ENCODE measurements around the gene CRLF1. TPM values are rescaled to one million over a fixed set of nuclear protein-coding genes. Genes with fewer than 3 reads are reported as not detected.

Gene CRLF1
- 1.1 and 1.3 TPM in 2 replicates for total RNA-seq (2014; rRNA removed; shearing (Covaris generic))
- polyA plus RNA-seq (2015; cell fraction: cytosol; rRNA removed) = 5.7 and 6.9 TPM in 2 replicates
- 5.6 and 9.6 TPM in 2 replicates for polyA plus RNA-seq (2015; cell fraction: nucleus; rRNA removed)

DNA sequence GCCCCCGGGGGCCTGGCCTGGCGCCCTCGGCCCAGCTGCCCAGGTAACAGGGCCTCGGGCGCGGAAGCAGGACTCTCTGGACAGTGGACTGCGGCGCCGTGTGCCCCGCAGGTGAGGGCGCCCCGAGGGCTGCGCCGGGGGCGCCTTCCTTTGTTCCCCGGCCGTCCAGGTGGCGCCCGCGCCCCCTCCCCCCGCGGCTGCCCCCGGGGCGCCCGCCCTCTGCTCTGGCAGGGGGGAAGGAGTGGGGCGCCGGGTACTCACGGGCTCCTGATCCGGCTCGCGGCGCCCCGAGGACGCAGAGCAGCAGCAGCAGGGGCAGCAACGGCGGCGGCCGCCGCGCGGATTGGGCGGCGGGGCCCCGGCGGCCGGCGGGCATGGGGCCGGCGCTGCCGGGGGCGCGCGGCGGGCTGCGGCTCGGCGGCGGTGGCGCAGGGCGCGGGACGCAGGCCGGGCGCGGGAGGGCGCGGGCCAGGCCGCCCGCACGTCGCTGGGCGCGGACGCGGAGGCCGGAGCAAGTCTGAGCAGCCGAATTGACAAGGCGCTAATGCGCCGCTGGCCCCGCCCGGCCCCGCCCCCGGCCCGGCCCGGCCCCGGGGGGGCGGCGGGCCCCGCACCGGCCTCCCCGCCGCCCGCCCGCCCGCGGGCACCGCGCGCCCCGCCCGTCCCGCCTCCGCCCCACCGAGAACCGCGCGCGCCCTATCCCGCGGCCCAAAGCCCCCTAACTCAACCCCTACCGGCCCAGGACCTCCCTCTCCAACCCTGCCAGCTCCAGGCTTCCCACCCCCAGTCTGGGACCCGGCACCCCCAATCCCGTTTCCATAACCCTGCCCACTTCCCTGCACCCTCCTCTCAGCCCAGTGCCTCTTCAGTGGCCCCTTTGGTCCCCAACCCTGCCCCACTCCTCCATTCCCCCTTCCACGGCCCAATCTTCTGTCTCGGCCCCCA, at the start of gene CRLF1:
CRLF1 (minus strand) TSS at position 519 of the 945 bp plus-strand sequence; CDS start at position 376, 143 bp downstream.
- no peak for DNase-seq (ENCODE audit: low read depth)

- no peak for DNase-seq (ENCODE audit: low read depth)
These were observed 48.7 kb upstream of the CRLF1 start for GRCh38 chr19:18655173-18655844.

GRCh38 chr19:18654469-18654868, 47.9 kb upstream of the CRLF1 start:
- DNase-seq (ENCODE audit: low read depth) = no peak

- DNase-seq (ENCODE audit: low read depth) = no peak
These were observed 47.3 kb upstream of the CRLF1 start for GRCh38 chr19:18653853-18654252.

DNA sequence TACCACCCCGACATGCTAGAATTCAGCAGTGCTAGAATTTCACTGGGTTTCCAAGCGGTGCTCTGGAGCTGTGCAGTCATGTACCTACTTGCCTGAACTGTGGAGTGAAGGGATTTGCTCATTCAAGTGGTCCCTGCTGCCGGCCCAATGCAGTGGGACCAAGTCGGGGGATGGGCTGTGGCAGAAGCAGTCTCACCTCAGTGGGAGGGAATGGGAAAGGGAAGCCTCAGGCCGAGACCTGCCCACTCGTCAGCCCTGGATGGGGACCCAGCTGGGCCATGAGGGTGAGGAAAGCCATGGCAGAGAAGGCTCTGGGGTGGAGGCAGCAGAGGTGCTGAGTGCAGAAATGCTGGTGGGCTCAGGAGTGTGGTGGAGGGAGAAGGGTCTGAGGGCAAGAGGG, 45.1 kb upstream of the CRLF1 start:
- no peak for DNase-seq (ENCODE audit: low read depth)

DNA sequence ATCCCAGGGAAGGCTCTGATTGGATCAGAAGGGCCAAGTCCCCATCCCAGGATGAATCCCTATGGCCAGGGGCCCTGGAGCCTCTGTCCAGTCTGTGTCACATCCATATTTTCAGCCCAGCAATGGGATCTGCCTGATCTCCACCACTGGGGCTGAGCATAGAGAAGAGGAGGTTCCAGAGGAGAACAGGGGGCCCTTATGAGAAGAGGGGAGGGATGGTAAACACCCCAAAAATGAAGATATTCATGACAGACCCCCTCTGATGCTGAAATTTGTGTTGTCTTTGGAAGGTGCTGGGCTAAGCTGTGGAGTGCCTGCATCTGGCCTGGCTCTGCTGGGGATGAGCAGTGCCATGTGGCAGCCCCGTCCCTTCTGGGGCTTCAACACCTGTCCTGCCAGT, 44.7 kb upstream of the CRLF1 start:
- no peak for DNase-seq (ENCODE audit: low read depth)

GRCh38 chr19:18650468-18651041, 44.0 kb upstream of the CRLF1 start:
- no peak for DNase-seq (ENCODE audit: low read depth)

GRCh38 chr19:18650021-18650390, 43.4 kb upstream of the CRLF1 start:
- DNase-seq (ENCODE audit: low read depth) = no peak

- DNase-seq (ENCODE audit: low read depth) = no peak
These were observed 42.9 kb upstream of the CRLF1 start for GRCh38 chr19:18649371-18650020.

DNA sequence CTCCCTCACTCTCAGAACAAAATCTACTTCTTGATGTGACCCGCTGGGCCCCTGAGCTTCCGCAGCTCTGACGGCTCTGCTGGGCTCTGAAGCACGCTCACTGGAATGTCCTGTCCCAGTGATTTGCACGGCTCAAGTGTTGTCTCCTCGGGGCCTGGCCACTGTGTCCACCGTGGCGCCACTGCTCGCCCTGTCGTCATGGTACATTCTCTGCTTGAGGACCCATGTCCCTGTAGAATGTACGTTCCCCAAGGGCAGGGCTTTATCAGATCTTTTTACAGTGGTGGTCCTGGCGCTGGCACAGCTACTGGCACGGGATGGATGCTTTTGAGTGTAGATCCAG, 42.3 kb upstream of the CRLF1 start:
- DNase-seq (ENCODE audit: low read depth) = no peak

GRCh38 chr19:18647807-18648206, 41.2 kb upstream of the CRLF1 start:
- DNase-seq (ENCODE audit: low read depth) = no peak

- DNase-seq (ENCODE audit: low read depth) = no peak
These were observed 40.8 kb upstream of the CRLF1 start for GRCh38 chr19:18647371-18647767.

DNA sequence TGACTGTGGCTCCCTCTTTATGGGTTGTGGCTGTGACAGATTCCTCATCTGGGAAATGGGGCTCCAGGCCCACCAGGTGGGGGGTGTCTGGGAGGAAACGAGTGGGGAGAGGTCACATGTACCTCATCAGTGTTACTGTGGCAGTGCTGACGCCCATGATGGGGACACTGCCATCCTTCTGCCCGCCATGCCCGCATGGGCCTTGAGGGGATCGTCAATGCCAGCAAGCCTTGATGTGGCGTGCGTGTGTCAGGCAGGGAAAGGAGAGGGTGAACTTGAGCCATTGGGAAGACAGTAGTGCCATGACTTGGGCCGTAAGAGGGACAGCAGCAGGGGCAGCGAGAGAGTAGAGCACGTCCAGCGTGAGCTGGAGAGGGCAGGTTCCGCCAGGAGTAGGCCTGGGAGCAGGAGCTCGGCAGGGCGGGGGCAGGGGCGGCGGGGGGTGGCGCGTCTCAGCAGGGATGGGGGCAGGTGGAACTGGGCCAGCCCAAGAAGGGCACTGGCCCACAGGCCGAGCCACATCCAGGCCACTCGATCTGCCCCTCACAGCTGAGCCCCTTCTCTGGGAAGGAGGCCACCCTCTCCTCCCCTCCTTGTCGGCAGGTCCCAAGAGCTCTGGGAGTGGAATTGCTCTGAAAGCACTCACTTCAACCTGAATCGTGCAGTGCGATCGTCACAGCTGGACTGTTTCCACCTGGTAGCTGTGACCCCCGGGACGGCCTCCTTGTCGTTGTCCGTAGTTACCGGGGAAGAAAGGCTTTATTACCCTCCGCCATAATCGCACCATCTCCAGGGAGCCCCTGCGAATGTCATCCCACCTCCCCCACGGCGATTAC, 40.2 kb upstream of the CRLF1 start:
- no peak for DNase-seq (ENCODE audit: low read depth)

- DNase-seq (ENCODE audit: low read depth) = no peak
These were observed 38.5 kb upstream of the CRLF1 start for GRCh38 chr19:18645035-18645511.

DNA sequence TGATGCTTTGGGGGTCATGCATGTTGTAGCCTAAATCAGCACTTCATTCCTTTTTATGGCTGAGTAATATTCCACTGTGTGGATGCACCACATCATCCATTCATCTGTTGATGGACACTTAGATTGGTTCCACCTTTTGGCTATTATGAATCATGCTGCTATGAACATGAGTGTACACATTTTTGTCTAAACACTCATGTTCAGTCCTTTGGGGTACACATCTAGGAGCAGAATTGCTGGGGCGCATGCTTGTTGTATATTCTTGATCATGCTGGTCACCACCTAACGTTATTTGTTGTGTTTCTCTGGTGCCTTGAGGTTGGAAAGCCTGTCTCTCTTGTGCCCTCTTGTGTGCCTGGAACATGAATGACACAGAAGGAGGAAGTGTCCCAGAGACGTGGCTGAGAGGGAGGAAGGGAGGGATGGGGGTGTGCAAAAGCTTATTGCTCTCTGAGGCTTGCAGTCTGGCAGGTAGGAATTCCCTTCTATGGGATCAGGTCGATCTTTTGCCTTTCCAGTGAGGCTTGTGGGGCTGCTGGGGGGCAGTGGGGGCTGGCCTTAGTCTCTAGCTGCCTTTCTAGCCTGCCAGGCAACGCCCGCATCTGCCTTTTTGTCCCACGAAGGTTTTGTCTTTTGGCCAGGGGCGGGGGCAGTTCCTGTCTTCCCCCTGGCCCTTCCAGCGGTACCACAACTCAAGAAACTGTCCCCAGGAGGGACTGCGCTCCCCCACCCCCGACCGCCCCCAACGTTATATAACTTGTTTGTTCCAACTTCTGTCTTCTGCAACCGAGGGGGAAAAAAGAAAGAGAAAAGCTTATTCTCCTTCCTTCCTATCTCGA, 37.8 kb upstream of the CRLF1 start:
- no peak for DNase-seq (ENCODE audit: low read depth)

DNA sequence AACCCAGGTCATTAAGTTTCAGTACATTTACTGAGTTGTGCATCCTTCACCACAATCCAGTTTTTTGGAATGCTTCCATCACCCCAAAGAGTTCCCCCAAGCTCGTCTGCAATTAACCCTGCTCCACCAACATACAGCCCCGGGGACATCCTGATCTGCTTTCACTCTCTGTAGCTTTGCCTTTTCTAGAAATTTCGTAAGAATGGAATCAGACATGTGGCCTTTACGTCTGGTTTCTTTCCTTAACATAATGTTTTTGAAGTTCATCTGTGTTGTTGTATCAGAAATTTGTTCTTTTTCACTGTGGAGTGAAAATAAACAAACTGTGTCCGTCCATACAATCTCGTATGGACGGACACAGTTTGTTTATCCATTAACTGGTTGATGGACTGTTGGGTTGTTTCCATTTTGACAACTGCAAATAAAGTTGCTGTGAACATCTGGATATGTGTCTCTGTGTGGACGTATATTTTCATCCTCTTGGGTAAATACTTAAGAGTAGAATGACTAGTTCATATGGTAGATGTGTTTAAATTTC, 33.2 kb upstream of the CRLF1 start:
- no peak for DNase-seq (ENCODE audit: low read depth)

- no peak for DNase-seq (ENCODE audit: low read depth)
These were observed 31.4 kb upstream of the CRLF1 start for GRCh38 chr19:18637673-18638630.

DNA sequence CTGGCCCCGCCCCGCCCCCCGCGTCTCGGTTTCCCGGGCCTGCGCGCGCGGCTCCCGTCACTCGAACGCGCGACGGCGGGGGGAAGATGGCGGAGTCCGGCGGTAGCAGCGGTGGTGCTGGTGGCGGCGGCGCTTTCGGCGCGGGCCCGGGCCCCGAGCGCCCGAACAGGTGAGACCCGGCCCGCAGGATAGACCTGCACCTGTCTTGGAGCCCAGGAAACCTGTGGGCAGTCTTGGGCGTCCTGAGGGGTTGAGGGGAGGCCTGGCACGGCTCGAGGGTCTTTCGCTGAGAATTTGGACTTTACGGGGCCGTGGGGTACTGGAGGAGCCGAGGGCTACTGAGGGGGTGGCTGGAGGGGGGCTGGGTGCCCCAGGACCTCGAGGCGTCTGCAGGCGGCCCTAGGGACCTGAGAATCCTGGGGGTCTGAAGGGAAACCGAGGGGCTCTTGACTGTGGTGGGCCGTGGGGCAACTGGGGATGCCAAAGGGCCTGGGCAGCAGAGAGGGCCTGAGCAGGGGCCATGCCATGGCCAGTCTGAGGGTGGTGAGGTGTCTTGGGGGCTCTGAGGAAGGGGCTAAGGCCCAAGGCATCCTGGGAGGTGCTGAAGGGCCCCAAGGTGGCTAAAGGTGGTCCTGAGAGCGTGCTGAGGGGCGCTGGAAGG, 30.5 kb upstream of the CRLF1 start, which contains the start of gene KLHL26:
KLHL26 (plus strand) TSS at position 60 of the 661 bp plus-strand sequence; CDS start at position 87, 27 bp downstream.
- no peak for DNase-seq (ENCODE audit: low read depth)
